Measurements from ENCODE around the gene ABO.
"Not testable (repeated sequence)": the region's sequence is repeated elsewhere in the genome, so short reads cannot be mapped to it uniquely, and the experiment has no call there.

The ABO gene

DNA sequence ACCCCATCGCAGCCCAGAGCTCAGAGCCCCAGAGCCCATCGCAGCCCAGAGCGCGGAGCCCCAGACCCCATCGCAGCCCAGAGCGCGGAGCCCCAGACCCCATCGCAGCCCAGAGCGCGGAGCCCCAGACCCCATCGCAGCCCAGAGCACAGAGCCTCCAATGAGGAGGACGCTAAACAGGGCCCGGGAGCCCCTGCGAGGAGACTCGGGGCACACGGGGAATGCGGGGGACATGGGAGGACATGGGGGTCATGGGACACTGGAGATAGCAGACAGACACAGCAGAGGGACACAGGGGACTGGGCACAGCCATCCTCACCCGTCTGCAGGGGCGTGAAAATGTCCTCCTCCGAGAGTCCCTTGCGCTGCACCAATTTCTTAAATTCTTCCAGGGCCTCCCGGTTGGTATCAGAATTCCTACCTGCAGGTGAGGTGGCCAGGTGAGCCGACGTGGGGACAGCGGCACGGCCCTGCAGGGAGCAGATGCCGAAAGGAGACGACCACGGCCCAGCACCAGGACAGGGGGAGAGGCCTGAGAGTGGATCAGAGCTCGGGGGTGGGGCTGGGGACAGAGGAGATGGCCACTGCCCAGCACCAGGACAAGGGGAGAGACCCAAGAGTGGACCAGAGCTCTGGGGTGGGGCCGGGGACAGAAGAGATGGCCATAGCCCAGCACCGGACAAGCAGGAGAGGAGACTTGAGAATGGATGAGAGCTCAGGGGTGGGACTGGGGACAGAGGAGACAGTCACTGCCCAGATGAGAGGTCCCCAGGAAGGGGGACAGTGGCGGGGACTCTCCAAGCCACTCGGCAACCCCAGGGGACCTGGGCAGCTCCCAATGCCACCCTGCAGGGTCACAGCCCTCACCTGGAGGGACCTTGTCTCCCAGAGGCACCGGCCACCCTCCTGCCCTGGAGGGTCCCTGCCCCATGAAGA, 68.7 kb downstream of the ABO start:
- no peak for DNase-seq (ENCODE audit: low read depth in 1 of 2, low spot score in 1 of 2)

DNA sequence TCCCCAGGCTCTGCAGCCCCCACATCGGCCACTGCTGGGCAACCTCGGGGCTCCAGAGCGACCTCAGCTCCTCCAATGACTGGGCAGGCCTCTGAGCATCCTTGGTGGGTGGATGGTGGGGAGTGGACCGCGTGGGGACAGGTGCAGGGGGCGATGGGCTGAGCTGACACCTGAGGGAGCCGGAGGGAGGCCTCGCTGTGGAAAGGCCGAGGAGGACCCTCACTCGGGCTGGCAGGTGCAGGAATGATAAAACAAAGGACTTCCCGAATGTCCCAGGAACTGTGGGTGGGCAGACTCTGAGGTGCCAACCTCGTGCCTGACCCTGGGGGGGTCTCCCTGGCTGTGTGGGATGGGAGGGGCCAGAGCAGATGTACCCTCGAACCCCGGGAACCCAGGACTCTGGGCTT, 69.5 kb downstream of the ABO start:
- DNase-seq (ENCODE audit: low read depth in 1 of 2, low spot score in 1 of 2): not testable (repeated sequence)

Measured in activated T-helper 1 cell treated with anti-CD3 and anti-CD28 coated beads, Interleukin-2, amount 50 U/mL, for 16 hours (primary cell).